ENCODE measurements around the gene EDIL3.

GRCh38 chr5:84430079-84430478 is 45.4 kb upstream of the EDIL3 start:
- TF ChIP-seq ATF3 (IDR thresholded peaks at IDR 0.05; ENCODE audit: insufficient read depth, low read depth, low read length): no peak
- no peak for TF ChIP-seq CTCF (IDR thresholded peaks at IDR 0.05; ENCODE audit: control extremely low read depth in 1 of 3, insufficient read depth in 1 of 3, low read depth in 1 of 3, low read length in 3 of 3)
- no peak for TF ChIP-seq RNF2 (IDR thresholded peaks at IDR 0.05; ENCODE audit: borderline replicate concordance, low read depth, low read length, missing control alignments, poor library complexity, severe bottlenecking)
- no peak for TF ChIP-seq GTF2F1 (IDR thresholded peaks at IDR 0.05; ENCODE audit: borderline replicate concordance, low read depth, low read length)
- TF ChIP-seq USF2 (IDR thresholded peaks at IDR 0.05; ENCODE audit: low read length): no peak
- no peak for TF ChIP-seq JUND (IDR thresholded peaks at IDR 0.05; ENCODE audit: low read length)
- TF ChIP-seq CEBPB (IDR thresholded peaks at IDR 0.05; ENCODE audit: low read depth, low read length): no peak
- no peak for TF ChIP-seq GABPA (IDR thresholded peaks at IDR 0.05; ENCODE audit: borderline replicate concordance, insufficient read depth, low read length)
- TF ChIP-seq JUN (IDR thresholded peaks at IDR 0.05; ENCODE audit: low read depth, low read length): no peak
- TF ChIP-seq SAP30 (IDR thresholded peaks at IDR 0.05; ENCODE audit: insufficient read depth, insufficient replicate concordance, low read length): no peak
- no peak for TF ChIP-seq BCL11A (IDR thresholded peaks at IDR 0.05; ENCODE audit: low read depth in 2 of 2, low read length in 2 of 2)

Data from H1 (cell line).